Activated T-helper 2 cell treated with anti-CD3 and anti-CD28 coated beads, Interferon-gamma antibody, Interleukin-2, Interleukin-4, amounts not matched to agents 10 μg/mL and 5 μg/mL and 100 μg/mL, durations not matched to agents 14 hours and 24 hours and 36 hours (primary cell): ENCODE data around the gene GALNT8. TPM values are rescaled to one million over a fixed set of nuclear protein-coding genes. Genes with fewer than 3 reads are reported as not detected.

ENCODE experiments used
- DNase-seq: peaks from one replicate; pipeline ENCODE4 v3.0.0; 2021; ENCODE audit warnings: low spot score
- H3K27ac Mint-ChIP-seq: one replicate; pipeline ENCODE4 v1.8.0; 2021; ENCODE audit warnings: mixed read lengths
- H3K27me3 Mint-ChIP-seq: one replicate; pipeline ENCODE4 v1.8.0; 2021; ENCODE audit warnings: low read depth, mixed read lengths
- H3K36me3 Mint-ChIP-seq: one replicate; pipeline ENCODE4 v1.8.0; 2021; ENCODE audit warnings: low read depth, mixed read lengths
- H3K4me1 Mint-ChIP-seq: one replicate; pipeline ENCODE4 v1.8.0; 2021; ENCODE audit warnings: low read depth, mixed read lengths
- H3K4me3 Mint-ChIP-seq: one replicate; pipeline ENCODE4 v1.8.0; 2021; ENCODE audit warnings: low read depth, mild to moderate bottlenecking, moderate library complexity, mixed read lengths
- H3K9me3 Mint-ChIP-seq: one replicate; pipeline ENCODE4 v1.8.0; 2021; ENCODE audit warnings: mixed read lengths
- intact Hi-C: fragments of 100-400 bp; cut with micrococcal nuclease; formaldehyde crosslinking; loops from one replicate; pipeline ENCODE4 v1.15.1; 2023
- total RNA-seq: library from RNA; stranded (reverse); gene quantifications from 2 replicates; pipeline ENCODE4 v1.2.3, GENCODE V29; 2022

Gene GALNT8
- total RNA-seq, 1 donor from 2014 or later: 1.2 TPM

DNA sequence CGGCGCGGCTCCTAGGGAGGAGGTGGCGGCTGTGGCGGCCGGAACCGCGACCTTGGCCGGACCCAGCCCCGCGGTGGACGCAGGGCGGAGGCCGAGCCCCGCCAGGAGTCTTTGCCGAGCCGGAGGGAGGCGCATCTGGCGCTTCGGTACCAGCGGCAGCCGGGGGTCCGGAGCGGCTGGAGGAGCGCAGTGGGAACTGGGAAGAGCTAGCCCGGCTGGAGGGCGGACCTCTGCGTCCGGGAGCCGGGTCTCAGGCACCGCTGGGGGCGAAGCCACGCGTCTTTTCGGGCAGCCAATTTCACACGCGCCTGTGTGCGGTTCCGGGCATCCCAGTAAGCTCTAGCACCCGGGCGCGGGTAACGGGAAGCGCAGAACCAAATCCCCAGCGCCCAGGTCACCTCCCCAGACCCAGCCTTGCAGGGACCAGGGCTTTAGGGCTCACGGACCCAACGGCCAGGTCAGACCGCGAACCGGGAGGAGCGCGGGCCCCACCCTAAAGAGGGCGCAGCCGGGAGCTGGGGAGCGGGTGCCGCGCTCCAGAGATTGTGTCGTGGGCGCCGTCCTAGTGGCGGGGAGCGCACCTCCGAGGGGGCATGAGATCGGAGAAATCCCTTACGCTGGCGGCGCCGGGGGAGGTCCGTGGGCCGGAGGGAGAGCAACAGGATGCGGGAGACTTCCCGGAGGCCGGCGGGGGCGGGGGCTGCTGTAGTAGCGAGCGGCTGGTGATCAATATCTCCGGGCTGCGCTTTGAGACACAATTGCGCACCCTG, 89.4 kb downstream of the GALNT8 start:
- intact Hi-C loops: loop anchor here (5.0 kb wide), 1 partner anchor 33 kb away; no protein-coding TSS in a partner anchor
- H3K27me3 Mint-ChIP-seq: no peaks in the 10 kb centered on the region
- no peak for DNase-seq

GRCh38 chr12:4810219-4810671, 90.0 kb downstream of the GALNT8 start:
- intact Hi-C loops: no loop called here

More for the DNA sequence above, 89.4 kb downstream of the GALNT8 start:
- Mint-ChIP-seq H3K4me3 (peak overlapping the region; percentile 46), H3K9me3 (no peaks in the 10 kb centered on the region), H3K27ac (no peak overlapping the region), H3K36me3 (peaks cover 78% of the 10 kb centered on the region), H3K4me1 (peaks cover 46% of the 10 kb centered on the region)

GRCh38 chr12:4812624-4813327, 92.6 kb downstream of the GALNT8 start:
- peaks cover 68% of the 10 kb centered on the region for H3K36me3 Mint-ChIP-seq
- intact Hi-C loops: no loop called here
- no peak for DNase-seq
- no peaks in the 10 kb centered on the region for H3K27me3 Mint-ChIP-seq
- no peak overlapping the region for H3K27ac Mint-ChIP-seq
- H3K4me3 Mint-ChIP-seq: no peak overlapping the region
- H3K9me3 Mint-ChIP-seq: no peaks in the 10 kb centered on the region
- H3K4me1 Mint-ChIP-seq: peaks cover 44% of the 10 kb centered on the region

More at GRCh38 chr12:4810219-4810671, 90.0 kb downstream of the GALNT8 start:
- Mint-ChIP-seq H3K27ac (no peak overlapping the region), H3K27me3 (no peaks in the 10 kb centered on the region), H3K36me3 (peaks cover 78% of the 10 kb centered on the region), H3K4me3 (peak overlapping the region; percentile 46), H3K9me3 (no peaks in the 10 kb centered on the region), H3K4me1 (peaks cover 51% of the 10 kb centered on the region)
- no peak for DNase-seq

DNA sequence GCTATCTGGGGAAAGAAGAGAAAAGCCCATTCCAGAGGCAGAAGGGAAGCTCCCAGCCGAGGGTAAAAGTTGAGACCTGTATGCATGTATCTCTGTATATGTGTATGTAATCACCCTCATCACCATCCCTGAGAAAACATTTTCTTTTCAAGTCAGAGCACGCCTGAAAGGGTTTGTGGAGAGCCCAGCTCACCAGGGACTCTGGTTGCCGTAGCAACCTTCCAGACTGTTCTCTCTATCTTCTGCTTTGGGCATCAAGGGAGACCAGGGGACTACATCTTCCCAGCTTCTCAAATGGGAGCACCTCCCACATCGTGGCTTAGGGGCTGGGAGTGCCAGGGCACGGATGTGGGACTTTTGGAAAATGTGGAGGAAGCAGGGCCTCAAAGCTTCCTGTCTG, 93.5 kb downstream of the GALNT8 start:
- no peaks in the 10 kb centered on the region for H3K27me3 Mint-ChIP-seq
- H3K4me1 Mint-ChIP-seq: peaks cover 42% of the 10 kb centered on the region
- intact Hi-C loops: no loop called here
- H3K36me3 Mint-ChIP-seq: peaks cover 64% of the 10 kb centered on the region
- no peak overlapping the region for H3K27ac Mint-ChIP-seq
- no peak overlapping the region for H3K4me3 Mint-ChIP-seq
- DNase-seq: no peak
- no peaks in the 10 kb centered on the region for H3K9me3 Mint-ChIP-seq

DNA sequence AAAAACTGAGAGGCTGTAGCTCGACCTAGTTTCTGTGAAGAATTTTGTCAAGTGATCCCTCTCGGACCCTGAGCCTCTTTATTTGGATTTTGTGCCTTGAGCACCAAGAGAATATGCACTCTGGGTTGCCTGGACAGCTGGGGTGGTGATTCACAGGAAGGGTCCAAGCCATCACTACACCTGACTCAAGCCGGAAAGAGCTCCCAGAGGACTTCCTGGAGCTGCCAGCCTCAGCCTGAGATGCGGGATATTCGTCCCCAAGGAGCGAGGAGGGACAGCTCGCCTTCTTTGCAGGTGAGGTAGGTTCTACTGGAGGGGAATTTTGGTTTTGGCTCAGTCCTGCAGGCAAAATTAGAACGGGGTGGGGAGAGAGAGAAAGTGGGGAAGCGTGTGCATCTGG, 94.3 kb downstream of the GALNT8 start:
- no peak overlapping the region for H3K4me3 Mint-ChIP-seq
- H3K36me3 Mint-ChIP-seq: peaks cover 66% of the 10 kb centered on the region
- intact Hi-C loops: no loop called here
- H3K27ac Mint-ChIP-seq: no peak overlapping the region
- H3K9me3 Mint-ChIP-seq: no peaks in the 10 kb centered on the region
- no peaks in the 10 kb centered on the region for H3K27me3 Mint-ChIP-seq
- peaks cover 45% of the 10 kb centered on the region for H3K4me1 Mint-ChIP-seq
- DNase-seq: no peak

DNA sequence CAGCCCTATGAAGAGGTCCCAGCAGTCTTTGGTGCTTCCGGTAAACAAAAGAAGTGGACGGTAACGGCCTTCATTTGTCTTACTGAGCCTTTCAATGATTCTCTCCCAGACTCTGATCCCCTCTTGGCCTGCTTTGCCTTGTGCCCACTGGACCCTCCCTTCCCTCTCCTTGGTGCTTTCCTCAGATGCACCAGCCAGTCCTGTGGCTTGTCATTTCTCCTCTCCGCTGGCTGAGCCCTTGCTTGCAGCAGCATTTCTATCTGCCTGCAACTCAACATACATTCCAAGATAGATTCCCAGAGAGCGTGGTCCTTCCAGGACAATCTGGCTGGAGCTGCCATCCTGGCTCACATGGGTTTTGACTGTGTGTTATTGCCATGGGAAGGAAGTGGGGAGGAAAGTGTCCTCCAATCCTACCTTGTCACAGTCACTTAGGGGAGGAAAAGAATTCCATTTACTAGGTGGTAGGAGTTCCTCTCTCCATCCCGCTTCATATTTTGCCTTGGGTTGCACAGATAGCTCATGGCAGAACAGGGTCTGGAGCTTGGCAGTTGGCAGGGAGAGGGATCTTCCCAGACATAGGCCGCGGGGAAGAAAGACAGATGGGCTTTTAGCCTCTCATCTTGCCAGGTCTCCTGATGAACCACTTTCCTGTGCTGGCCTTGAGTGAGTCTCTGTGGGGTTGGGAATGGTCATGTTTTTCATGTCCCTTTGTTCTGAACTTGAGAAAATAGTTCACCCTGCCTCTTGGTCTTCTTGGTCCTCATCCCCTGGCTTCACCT, 96.7 kb downstream of the GALNT8 start:
- peaks cover 55% of the 10 kb centered on the region for H3K36me3 Mint-ChIP-seq
- H3K4me1 Mint-ChIP-seq: peaks cover 53% of the 10 kb centered on the region
- H3K9me3 Mint-ChIP-seq: no peaks in the 10 kb centered on the region
- intact Hi-C loops: no loop called here
- no peaks in the 10 kb centered on the region for H3K27me3 Mint-ChIP-seq
- no peak for DNase-seq
- no peak overlapping the region for H3K27ac Mint-ChIP-seq
- H3K4me3 Mint-ChIP-seq: no peak overlapping the region

DNA sequence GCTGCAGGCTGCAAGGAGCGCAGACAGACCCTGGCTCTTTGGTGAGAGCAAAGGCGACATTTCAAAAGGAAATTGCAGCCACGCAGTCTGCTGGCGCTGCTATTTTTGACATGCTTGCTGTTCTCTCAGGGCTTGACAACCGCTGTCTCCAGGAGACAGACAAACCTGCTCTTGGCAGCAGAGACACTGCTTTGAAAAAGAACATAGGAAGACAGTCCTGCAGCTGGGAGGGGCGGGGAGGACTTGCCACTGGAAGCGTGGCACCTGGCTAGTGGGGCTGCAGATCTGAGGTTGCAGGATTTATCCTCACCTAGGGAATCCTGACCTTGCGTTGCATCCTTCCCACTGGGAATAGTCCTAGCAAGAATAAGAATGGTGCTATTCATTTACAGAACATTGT, 97.7 kb downstream of the GALNT8 start:
- no peaks in the 10 kb centered on the region for H3K27me3 Mint-ChIP-seq
- peak overlapping the region; percentile 19 for H3K4me3 Mint-ChIP-seq
- H3K4me1 Mint-ChIP-seq: peaks cover 61% of the 10 kb centered on the region
- intact Hi-C loops: no loop called here
- no peak for DNase-seq
- H3K27ac Mint-ChIP-seq: no peak overlapping the region
- peaks cover 60% of the 10 kb centered on the region for H3K36me3 Mint-ChIP-seq
- H3K9me3 Mint-ChIP-seq: no peaks in the 10 kb centered on the region

DNA sequence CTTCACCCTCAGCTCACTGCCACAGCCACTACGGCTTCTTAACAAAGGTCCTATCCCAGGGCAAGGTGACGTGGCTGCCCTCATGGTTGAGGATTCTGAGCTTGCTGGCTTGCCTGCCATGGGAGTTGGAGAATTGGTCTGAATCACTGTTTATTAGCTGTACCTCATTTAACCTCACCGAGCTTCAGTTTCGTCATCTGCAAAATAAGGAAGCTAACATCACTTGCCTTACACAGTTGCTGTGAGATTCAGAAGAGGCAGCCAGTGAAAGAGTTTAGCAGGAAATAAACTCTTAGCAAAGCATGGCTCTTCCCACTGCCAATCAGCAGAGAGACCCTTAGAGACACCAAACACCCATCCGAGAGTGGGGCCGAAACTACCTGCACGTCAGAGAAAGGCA, 99.5 kb downstream of the GALNT8 start:
- no peak for DNase-seq
- Mint-ChIP-seq H3K27me3 (no peaks in the 10 kb centered on the region), H3K9me3 (no peaks in the 10 kb centered on the region), H3K4me3 (no peak overlapping the region), H3K27ac (no peak overlapping the region), H3K4me1 (peaks cover 65% of the 10 kb centered on the region), H3K36me3 (peaks cover 61% of the 10 kb centered on the region)
- intact Hi-C loops: loop anchor here (10.0 kb wide), 1 partner anchor 945 kb away; the partner anchor contains the start of gene PARP11

DNA sequence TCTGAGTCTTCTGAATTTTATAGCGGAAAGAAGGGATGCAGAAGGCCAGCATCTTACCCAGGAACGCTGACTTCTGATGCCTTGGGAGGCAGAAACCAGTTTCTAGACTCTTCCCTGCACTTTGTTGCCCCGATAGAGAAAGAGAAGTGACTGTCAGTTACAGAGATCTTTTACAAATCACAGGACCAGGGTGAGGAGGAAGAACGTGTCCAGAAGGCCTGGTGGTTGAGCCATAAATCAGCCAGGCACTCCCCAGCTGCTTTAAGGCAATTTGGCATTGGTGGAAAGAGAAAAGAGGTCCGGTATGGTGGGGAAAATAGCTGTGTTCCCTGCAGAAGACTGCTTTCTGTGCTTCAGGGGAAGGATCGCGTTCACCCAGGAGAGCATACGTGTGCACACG, 100.8 kb downstream of the GALNT8 start:
- intact Hi-C loops: loop anchor here (10.0 kb wide), 1 partner anchor 946 kb away; the partner anchor contains the start of gene PARP11
- Mint-ChIP-seq H3K36me3 (peaks cover 62% of the 10 kb centered on the region), H3K4me1 (peaks cover 71% of the 10 kb centered on the region), H3K9me3 (no peaks in the 10 kb centered on the region), H3K27me3 (no peaks in the 10 kb centered on the region), H3K27ac (no peak overlapping the region), H3K4me3 (no peak overlapping the region)
- no peak for DNase-seq

Other genes starting within 250 kb of the GALNT8 start
- gene RAD51AP1, start 181.5 kb upstream of the GALNT8 start, total RNA-seq: 31.0 and 34.1 TPM in 2 replicates
- 30.1 and 34.4 TPM in 2 replicates for gene DYRK4, start 158.2 kb upstream of the GALNT8 start, total RNA-seq
- 0.55 and 0.71 TPM in 2 replicates for gene AKAP3, start 71.3 kb upstream of the GALNT8 start, total RNA-seq
- 124 and 125 TPM in 2 replicates for gene NDUFA9, start 71.3 kb upstream of the GALNT8 start, total RNA-seq
- gene KCNA1, start 189.5 kb downstream of the GALNT8 start, total RNA-seq: not detected in 2 replicates